Endothelial cell of umbilical vein (primary cell): ENCODE results near the gene MYO1B.

Experiments
- CTCF ChIP-seq, 2 donors: IDR thresholded peaks; 1 replicate in 1 of 2; 2 replicates in 1 of 2; pipeline ENCODE4 v1.5.1; 2011; ENCODE audit warnings: low read length in 2 of 2, mild to moderate bottlenecking in 2 of 2, moderate library complexity in 2 of 2, control low read depth in 1 of 2, inconsistent platforms in 1 of 2, low read depth in 1 of 2; ENCODE audit not compliant: insufficient read depth in 1 of 2; ENCODE audit errors: extremely low read depth in 1 of 2
- FOS ChIP-seq: IDR thresholded peaks from 2 replicates; pipeline ENCODE4 v1.6.1; 2011; ENCODE audit warnings: mild to moderate bottlenecking, low read length, moderate library complexity, borderline replicate concordance; ENCODE audit not compliant: insufficient read depth
- POLR2AphosphoS5 ChIP-seq: IDR thresholded peaks from 2 replicates; pipeline ENCODE4 v1.6.1; 2012; ENCODE audit warnings: low read depth, mild to moderate bottlenecking, control low read depth, low read length, moderate library complexity; ENCODE audit not compliant: insufficient read depth

DNA sequence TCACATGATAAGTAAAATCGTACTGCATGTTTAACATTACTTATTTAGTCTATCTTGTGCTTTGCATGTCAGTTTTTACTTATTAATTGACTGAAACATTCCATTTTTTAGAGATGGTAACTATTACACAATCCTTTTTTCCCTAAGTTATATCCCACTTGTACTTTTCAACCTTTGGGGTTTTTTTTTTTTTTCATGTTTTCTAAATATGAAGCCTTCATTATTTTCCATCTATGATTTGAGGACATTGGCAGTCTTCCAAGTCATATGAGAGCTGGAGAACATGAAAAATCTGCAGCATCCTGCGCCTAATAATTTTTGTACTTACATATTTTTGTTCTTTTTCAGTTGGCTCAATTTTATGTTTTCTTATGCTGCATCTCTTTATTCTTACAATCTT, 113.9 kb downstream of the MYO1B start:
- TF ChIP-seq CTCF (IDR thresholded peaks at IDR 0.05; ENCODE audit: extremely low read depth in 1 of 2, insufficient read depth in 1 of 2, low read depth in 1 of 2, low read length in 2 of 2), result no peak
- TF ChIP-seq FOS, result no peak
- no peak for TF ChIP-seq POLR2AphosphoS5
